ENCODE measurements around the gene NAGPA. TPM values are rescaled to one million over a fixed set of nuclear protein-coding genes. Genes with fewer than 3 reads are reported as not detected.

Gene NAGPA
- total and polyA plus RNA-seq, 2 of the 13 experiments (the other 11 are each of a cell fraction or from before 2014, with no cell fraction given): 27.1 to 60.3 TPM

DNA sequence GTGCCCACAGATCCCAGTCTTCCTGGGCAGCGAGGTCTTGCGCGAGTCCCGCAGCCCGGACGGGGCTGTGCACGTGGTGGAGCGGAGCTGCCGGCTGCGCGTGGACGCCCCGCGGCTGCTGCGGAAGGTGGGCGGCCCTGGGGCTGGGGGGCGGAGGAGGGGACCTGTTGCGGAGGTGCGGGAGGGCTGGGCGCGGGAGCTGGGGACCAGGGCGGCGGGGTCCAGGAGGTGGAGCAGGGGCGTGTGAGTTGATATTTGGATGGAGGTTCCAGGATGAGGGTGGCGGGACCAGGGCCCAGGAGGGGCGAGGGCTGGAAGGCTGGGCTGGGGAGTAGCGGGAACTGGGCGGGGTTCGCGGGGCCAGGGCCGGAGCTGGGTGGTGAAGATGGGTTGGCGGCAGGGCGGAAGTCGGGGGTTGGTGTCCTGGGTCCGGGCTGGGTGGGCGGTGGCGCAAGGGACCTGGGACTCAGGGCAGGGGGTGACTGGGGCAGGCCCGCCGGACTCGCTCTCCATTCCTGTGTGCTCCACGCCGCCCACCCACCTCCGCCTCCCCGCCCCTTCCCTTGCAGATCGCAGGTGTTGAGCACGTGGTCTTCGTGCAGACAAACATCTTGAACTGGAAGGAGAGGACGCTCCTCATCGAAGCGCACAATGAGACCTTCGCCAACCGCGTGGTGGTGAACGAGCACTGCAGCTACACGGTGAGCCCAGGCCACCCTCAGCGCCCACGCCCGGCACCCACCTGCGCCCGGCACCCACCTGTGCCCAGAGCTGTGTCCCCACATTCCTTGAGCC is 46.0 kb downstream of the NAGPA start (continued):
- TF ChIP-seq ZNF775 (CRISPR knock-in tag; IDR thresholded peaks at IDR 0.05; ENCODE audit: borderline replicate concordance): no peak
- no peak for TF ChIP-seq ZFP36L1 (CRISPR knock-in tag; IDR thresholded peaks at IDR 0.05)
- no peak for TF ChIP-seq MTA3 (CRISPR knock-in tag; IDR thresholded peaks at IDR 0.05)
- no peak for TF ChIP-seq ZNF879 (CRISPR knock-in tag; IDR thresholded peaks at IDR 0.05)
- TF ChIP-seq, protein P1, sequence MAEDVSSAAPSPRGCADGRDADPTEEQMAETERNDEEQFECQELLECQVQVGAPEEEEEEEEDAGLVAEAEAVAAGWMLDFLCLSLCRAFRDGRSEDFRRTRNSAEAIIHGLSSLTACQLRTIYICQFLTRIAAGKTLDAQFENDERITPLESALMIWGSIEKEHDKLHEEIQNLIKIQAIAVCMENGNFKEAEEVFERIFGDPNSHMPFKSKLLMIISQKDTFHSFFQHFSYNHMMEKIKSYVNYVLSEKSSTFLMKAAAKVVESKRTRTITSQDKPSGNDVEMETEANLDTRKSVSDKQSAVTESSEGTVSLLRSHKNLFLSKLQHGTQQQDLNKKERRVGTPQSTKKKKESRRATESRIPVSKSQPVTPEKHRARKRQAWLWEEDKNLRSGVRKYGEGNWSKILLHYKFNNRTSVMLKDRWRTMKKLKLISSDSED (CRISPR knock-in tag; IDR thresholded peaks at IDR 0.05): no peak
- no peak for TF ChIP-seq MLLT10 (CRISPR knock-in tag; IDR thresholded peaks at IDR 0.05)
- no peak for TF ChIP-seq SOX6 (IDR thresholded peaks at IDR 0.05)
- TF ChIP-seq SOX6 (CRISPR knock-in tag; IDR thresholded peaks at IDR 0.05): 0 out of 2 replicates have a peak, but pooled peaks have one; percentile 3
- TF ChIP-seq, protein P2, sequence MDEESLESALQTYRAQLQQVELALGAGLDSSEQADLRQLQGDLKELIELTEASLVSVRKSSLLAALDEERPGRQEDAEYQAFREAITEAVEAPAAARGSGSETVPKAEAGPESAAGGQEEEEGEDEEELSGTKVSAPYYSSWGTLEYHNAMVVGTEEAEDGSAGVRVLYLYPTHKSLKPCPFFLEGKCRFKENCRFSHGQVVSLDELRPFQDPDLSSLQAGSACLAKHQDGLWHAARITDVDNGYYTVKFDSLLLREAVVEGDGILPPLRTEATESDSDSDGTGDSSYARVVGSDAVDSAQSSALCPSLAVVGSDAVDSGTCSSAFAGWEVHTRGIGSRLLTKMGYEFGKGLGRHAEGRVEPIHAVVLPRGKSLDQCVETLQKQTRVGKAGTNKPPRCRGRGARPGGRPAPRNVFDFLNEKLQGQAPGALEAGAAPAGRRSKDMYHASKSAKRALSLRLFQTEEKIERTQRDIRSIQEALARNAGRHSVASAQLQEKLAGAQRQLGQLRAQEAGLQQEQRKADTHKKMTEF (CRISPR knock-in tag; IDR thresholded peaks at IDR 0.05): no peak
- TF ChIP-seq, protein P3, sequence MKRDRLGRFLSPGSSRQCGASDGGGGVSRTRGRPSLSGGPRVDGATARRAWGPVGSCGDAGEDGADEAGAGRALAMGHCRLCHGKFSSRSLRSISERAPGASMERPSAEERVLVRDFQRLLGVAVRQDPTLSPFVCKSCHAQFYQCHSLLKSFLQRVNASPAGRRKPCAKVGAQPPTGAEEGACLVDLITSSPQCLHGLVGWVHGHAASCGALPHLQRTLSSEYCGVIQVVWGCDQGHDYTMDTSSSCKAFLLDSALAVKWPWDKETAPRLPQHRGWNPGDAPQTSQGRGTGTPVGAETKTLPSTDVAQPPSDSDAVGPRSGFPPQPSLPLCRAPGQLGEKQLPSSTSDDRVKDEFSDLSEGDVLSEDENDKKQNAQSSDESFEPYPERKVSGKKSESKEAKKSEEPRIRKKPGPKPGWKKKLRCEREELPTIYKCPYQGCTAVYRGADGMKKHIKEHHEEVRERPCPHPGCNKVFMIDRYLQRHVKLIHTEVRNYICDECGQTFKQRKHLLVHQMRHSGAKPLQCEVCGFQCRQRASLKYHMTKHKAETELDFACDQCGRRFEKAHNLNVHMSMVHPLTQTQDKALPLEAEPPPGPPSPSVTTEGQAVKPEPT (CRISPR knock-in tag; IDR thresholded peaks at IDR 0.05; ENCODE audit: low read depth): no peak
- no peak for TF ChIP-seq ZNF430 (CRISPR knock-in tag; IDR thresholded peaks at IDR 0.05)
- no peak for TF ChIP-seq FOXA1 (IDR thresholded peaks at IDR 0.05)
- TF ChIP-seq FOXA1 (CRISPR knock-in tag; IDR thresholded peaks at IDR 0.05): no peak
- TF ChIP-seq TCF7L2 (IDR thresholded peaks at IDR 0.05; ENCODE audit: low read depth, low read length): no peak
- 0 out of 2 replicates have a peak, but pooled peaks have one; percentile 16 for TF ChIP-seq ZSCAN31 (CRISPR knock-in tag; IDR thresholded peaks at IDR 0.05; ENCODE audit: low read depth)
- TF ChIP-seq HNRNPK (IDR thresholded peaks at IDR 0.05; ENCODE audit: low read depth, low read length, poor library complexity, severe bottlenecking): no peak
- no peak for TF ChIP-seq ZBTB21 (CRISPR knock-in tag; IDR thresholded peaks at IDR 0.05)
- no peak for TF ChIP-seq ZNF350 (CRISPR knock-in tag; IDR thresholded peaks at IDR 0.05; ENCODE audit: borderline replicate concordance, low read depth)
- TF ChIP-seq NFRKB (IDR thresholded peaks at IDR 0.05): no peak
- TF ChIP-seq, protein P4, sequence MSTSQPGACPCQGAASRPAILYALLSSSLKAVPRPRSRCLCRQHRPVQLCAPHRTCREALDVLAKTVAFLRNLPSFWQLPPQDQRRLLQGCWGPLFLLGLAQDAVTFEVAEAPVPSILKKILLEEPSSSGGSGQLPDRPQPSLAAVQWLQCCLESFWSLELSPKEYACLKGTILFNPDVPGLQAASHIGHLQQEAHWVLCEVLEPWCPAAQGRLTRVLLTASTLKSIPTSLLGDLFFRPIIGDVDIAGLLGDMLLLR (CRISPR knock-in tag; IDR thresholded peaks at IDR 0.05): no peak
- TF ChIP-seq, protein P5, sequence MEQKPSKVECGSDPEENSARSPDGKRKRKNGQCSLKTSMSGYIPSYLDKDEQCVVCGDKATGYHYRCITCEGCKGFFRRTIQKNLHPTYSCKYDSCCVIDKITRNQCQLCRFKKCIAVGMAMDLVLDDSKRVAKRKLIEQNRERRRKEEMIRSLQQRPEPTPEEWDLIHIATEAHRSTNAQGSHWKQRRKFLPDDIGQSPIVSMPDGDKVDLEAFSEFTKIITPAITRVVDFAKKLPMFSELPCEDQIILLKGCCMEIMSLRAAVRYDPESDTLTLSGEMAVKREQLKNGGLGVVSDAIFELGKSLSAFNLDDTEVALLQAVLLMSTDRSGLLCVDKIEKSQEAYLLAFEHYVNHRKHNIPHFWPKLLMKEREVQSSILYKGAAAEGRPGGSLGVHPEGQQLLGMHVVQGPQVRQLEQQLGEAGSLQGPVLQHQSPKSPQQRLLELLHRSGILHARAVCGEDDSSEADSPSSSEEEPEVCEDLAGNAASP (CRISPR knock-in tag; IDR thresholded peaks at IDR 0.05; ENCODE audit: borderline replicate concordance): no peak
- no peak for TF ChIP-seq ZNF160 (CRISPR knock-in tag; IDR thresholded peaks at IDR 0.05)
- no peak for TF ChIP-seq REPIN1 (CRISPR knock-in tag; IDR thresholded peaks at IDR 0.05; ENCODE audit: borderline replicate concordance, low read depth)
- peak; percentile 47; the same call in 1 of the 2 replicates for TF ChIP-seq ZC3H13 (CRISPR knock-in tag; IDR thresholded peaks at IDR 0.05)

All from HepG2 (cell line).